Muscle of back (tissue), 13 donors: ENCODE data around the gene FCER1G. TPM values are rescaled to one million over a fixed set of nuclear protein-coding genes. Genes with fewer than 3 reads are reported as not detected.

ENCODE experiments used
- DNase-seq, 3 donors: peaks; one replicate each; pipeline versions ENCODE4 v3.0.0 to v3.0.0-alpha.2; 2013
- long read RNA-seq, 9 donors: transcript quantifications; one replicate each; lab custom pipeline, GENCODE V29; 2026
- polyA plus RNA-seq, 10 donors: library from polyadenylated mRNA; unstranded; fragments of 120-200 nt; gene quantifications; one replicate each; pipeline ENCODE4 v1.2.1, GENCODE V29; 2013; ENCODE audit not compliant: insufficient read length in 10 of 10

The FCER1G gene
- polyA plus RNA-seq, result 10 to 100 TPM; 14.9 to 26.2 (median 19.6) TPM
- long read RNA-seq, donor 1, transcript FCER1G-201 (5 exons, 591 nt), result major isoform, 9 of 10 reads
- long read RNA-seq, donor 1, partial matches to known transcripts, result 0 of 10 reads
- long read RNA-seq, donor 1, other reads (novel, unspliced or antisense), result 0 of 10 reads
- long read RNA-seq, donor 2, partial matches to known transcripts, result 0 of 2 reads
- long read RNA-seq, donor 2, other reads (novel, unspliced or antisense), result 0 of 2 reads
- long read RNA-seq, donor 3, result 0 reads
- long read RNA-seq, donor 4, transcript FCER1G-201 (5 exons, 591 nt), result major isoform, 8 of 8 reads
- long read RNA-seq, donor 4, partial matches to known transcripts, result 0 of 8 reads
- long read RNA-seq, donor 4, other reads (novel, unspliced or antisense), result 0 of 8 reads
- long read RNA-seq, donor 5, transcript FCER1G-201 (5 exons, 591 nt), result major isoform, 13 of 14 reads
- long read RNA-seq, donor 5, partial matches to known transcripts, result 0 of 14 reads
- long read RNA-seq, donor 5, other reads (novel, unspliced or antisense), result 0 of 14 reads
- long read RNA-seq, donor 6, transcript FCER1G-201 (5 exons, 591 nt), result major isoform, 8 of 8 reads
- long read RNA-seq, donor 6, partial matches to known transcripts, result 0 of 8 reads
- long read RNA-seq, donor 6, other reads (novel, unspliced or antisense), result 0 of 8 reads
- long read RNA-seq, donor 7, transcript FCER1G-201 (5 exons, 591 nt), result major isoform, 8 of 8 reads
- long read RNA-seq, donor 7, partial matches to known transcripts, result 0 of 8 reads
- long read RNA-seq, donor 7, other reads (novel, unspliced or antisense), result 0 of 8 reads
- long read RNA-seq, donor 8, partial matches to known transcripts, result 0 of 4 reads
- long read RNA-seq, donor 8, other reads (novel, unspliced or antisense), result 0 of 4 reads
- long read RNA-seq, donor 9, partial matches to known transcripts, result 0 of 1 reads
- long read RNA-seq, donor 9, other reads (novel, unspliced or antisense), result 0 of 1 reads

DNA sequence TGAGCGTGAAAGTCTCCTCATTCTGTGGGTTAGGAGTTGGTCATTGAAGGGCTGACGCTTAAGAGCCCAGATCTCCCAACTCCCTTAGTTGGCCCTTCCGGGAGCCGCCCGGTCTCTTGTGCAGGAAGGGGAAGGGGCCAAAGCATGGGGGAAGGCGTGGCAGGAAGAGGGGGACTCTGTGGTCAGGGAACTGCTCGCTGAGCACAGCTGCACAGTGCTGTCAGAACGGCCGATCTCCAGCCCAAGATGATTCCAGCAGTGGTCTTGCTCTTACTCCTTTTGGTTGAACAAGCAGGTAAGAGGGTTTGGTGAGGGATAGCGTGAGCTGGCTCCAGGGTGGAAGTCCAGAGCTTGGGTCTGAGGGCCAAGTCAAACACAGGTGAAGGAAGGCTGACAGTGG is at the start of gene FCER1G:
Gene FCER1G, plus strand, starts transcription at position 220 of the 400 bp plus-strand sequence. Its CDS starts 27 bp downstream, at position 247.
- DNase-seq, result no peak

DNA sequence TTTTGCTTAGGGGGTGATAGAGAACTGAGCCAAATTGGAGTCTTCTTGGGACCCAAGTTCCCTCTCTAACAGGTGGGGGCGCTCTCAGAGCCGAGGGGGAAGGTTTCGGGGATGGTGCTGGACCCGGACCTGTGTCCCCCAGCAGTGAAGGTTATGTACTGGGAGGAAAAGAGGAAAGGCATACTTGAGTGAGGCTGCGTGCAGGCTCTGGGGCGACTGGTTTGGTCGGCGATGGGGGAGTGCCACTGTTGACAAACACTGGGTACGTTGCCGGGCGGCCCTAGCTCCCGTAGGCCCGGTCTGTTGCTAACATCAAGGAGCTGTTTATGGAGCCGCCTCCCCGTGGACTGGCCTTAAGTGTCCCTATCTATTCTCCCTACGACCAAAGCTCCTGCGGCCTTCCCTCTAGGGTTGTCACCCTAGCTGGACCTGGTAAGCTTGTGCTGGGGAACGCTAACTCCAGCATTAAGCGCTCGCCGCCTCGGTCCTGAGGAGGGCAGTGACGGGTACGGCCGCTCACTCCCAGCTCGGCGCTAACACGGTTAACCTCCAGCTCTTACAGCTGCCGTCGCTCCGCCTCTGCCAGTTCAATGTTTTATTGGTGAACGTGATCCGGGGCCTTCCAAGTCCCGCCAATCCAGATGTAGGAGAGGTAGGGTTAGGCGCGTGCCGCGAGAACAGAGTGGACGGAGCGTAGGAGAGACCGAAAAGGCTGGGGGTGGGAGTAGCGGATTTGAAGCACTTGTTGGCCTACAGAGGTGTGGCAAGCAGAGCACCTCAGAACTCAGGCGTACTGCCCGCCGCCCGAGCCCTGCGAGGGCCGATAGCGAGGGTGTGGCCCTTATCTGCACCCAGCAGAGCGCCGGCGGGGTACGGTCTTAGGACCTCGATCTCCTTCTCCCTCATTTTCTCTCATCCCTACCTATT is 49.1 kb upstream of the FCER1G start, which contains the start of gene PPOX:
Gene PPOX, plus strand, starts transcription at position 685 of the 927 bp plus-strand sequence. CDS start 422 bp downstream, outside the sequence.
- DNase-seq, result peak; percentile 97 to 99 (median 98)

DNA sequence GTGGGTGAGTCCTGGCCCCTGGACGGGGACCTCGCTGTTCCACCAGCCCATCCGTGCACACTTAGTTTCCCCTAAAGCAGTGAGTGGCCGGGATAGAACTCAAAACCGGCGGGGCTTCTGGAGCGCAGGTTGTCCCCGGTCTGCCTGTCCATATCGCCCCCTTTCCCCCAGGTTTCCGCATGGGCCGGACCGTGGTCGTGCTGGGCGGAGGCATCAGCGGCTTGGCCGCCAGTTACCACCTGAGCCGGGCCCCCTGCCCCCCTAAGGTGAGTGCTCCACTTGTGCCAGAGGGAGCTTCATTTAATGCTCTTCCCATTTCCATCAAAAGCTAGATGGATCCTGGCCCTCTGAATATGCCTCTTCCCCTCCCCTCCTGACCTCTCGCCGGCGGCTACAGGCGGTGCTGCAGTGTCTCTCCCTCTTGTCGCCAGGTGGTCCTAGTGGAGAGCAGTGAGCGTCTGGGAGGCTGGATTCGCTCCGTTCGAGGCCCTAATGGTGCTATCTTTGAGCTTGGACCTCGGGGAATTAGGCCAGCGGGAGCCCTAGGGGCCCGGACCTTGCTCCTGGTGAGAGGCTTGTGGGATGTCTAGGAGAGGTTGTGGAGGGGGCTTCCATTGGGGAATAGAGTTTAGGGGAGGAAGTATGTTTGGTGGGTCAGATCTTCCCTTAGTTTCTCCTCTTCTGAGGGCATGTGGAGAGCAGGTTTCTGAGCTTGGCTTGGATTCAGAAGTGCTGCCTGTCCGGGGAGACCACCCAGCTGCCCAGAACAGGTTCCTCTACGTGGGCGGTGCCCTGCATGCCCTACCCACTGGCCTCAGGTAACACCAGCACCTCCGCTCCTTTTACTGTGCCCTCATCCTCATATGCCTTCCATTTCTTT is 48.2 kb upstream of the FCER1G start:
- DNase-seq, result peak in 1 of 3 donors; percentile 55

DNA sequence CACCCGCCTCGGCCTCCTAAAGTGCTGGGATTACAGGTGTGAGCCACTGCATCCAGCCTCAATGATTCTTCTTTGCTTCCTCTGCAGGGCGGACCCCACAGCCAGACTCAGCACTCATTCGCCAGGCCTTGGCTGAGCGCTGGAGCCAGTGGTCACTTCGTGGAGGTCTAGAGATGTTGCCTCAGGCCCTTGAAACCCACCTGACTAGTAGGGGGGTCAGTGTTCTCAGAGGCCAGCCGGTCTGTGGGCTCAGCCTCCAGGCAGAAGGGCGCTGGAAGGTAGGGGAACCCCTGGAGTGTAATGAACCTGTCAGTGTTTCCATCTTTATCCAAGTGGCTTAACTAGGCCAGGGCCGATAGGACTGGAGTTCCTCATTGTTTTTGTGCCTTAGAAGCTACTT is 46.2 kb upstream of the FCER1G start:
- DNase-seq, result no peak

DNA sequence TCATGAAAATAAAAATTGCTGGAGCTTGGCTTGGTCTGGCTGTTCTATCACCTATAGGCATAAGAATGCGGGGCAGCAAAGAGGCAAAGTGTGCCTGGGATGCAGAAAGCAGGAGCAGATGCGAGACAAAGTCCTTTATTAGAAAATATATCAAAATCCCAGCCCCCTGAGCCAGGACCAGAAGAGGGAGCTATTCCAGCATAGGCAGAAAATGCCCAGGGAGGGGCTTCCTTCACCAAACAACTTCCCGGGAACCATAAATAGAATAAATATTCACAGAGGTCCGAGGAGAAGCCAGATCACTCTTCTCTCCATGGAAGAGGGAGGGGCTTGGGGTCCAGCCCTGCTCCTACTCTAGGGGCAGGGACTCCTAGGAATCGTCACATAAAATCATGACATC is 43.9 kb upstream of the FCER1G start:
- no peak for DNase-seq

DNA sequence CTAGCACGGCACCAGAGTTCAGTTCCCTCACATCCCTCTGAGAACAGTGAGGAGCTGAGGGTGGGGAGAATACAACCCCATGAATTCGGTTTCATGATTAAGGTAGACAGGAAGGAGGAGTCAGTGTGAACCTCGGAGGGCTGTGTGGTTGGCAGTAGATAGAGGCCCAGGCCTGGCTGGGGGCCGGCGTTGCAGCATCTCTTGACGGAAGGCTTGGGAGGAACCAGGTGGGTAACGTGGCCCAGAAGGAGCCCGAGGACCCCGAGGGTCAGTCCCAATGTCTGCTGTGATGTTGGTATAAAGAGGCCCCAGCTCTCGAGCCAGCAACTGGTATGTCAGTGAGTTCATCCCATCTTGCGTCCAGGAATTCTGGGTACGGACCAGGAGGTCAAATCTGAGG is 43.4 kb upstream of the FCER1G start:
- DNase-seq, result no peak

DNA sequence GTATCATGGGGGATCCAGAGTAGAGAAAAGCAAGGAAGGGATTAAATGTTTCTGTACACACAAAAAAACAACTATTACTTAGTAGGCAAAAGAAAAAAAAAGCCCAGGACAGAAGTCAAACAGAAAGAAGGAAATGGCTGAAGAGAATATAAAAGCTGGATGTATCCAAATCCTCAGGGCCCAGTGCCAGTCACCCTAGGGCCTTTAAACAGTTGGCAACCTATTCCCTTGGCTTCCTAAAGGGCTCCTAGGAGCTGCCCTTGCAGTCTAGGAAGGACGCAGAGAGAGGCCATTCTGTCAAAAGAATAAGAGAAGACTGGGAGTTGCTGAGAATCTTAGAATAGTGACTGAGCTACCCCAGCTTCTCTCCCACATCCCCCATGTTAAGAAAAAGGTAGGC is 42.7 kb upstream of the FCER1G start:
- no peak for DNase-seq

DNA sequence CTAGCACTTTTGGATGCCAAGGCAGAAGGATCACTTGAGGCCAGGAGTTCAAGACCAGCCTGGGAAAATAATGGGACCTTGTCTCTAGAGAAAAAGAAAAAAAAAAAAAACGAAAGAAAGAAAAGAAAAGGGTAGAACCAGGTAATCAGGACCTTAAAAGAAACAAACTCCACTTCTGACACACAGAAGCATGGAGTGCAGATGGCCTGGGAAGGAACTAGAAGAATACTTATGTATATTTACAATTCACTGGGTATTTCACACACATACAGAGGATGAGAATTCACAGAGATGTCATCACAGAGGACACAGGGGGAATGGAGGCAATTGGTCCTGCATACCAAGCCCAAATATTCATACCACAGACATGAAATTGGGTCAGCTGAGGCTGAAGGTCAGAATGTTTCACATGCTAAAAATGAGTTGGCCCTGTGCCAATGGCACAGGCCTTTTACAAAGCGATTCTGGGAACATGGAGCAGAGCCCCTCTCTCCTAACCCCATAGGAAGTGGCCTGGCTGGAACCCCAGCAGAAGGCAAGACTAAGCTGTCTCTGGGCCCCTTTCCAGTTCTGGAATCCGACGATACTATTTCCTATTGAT is 42.2 kb upstream of the FCER1G start:
- DNase-seq, result peak in 2 of 3 donors; percentile 65 to 72

DNA sequence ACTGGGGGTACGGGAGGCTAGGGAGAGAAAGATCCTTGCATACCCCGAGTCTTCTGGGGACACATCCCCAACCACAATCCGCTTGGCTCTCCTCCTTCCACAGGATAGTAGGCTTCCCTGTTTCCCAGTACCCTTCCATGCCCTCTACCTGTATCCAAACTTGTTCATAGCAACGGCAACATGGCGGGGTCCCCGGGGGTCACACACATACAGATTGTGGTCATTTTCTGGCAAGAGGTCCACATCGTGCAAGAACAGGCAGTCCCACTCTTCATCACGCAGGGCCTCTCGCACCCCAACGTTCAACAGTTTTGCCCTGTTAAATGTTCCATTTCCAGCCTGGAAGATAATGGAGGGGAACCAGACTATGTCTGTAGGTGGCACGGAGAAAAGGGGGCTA is 41.4 kb upstream of the FCER1G start:
- no peak for DNase-seq

DNA sequence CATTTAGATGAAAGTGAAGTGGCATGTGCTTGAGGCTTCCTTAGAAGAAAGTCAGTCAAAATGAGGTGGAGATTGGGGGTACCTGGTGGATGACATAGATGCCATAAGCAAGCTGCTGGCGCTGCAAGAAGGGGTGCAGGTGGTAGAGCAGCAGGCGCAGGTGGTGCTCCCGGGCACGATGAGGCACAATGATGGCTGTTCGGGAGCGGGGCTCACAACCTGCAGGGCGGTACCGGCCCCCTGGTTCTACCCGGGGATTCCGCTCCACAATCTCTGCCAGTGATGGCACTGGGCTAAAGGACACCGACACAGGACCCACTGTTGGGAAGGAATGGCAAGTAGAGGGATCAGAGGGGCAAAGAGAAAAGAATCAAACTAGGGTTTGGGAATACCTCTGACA is 40.2 kb upstream of the FCER1G start:
- DNase-seq, result no peak

DNA sequence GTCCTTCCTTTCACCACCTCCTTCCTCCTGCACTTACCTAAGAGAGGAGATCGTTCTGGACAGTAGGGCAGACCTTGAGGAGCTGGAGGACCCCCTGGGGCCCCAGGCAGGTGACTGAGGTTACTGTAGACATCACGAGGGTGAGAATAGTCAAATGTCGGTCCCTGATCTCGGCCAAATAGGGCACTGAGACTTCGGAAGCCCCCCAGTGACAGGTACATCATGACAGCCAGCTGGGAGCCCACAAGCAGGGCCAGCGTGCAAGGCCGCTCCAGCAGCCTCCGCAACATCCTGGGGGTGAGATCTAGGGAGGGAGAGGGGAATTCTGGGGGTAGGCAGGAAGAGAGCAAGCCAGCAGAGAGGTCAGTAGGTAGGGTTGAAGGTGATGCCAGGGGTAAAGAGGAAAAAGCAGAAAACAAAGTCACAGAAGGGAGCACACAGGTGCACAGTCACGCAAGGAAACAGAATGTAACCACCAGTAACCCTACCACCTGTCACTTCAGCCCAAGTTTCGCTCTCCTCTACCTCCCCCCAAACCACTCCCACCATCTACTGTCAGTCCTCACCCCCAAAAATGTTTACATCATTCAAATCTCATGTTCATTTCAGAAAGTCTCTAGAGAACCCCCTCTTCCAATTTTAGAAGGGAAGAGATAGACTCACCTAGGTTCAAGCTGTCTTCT is 39.2 kb upstream of the FCER1G start:
- DNase-seq, result no peak

DNA sequence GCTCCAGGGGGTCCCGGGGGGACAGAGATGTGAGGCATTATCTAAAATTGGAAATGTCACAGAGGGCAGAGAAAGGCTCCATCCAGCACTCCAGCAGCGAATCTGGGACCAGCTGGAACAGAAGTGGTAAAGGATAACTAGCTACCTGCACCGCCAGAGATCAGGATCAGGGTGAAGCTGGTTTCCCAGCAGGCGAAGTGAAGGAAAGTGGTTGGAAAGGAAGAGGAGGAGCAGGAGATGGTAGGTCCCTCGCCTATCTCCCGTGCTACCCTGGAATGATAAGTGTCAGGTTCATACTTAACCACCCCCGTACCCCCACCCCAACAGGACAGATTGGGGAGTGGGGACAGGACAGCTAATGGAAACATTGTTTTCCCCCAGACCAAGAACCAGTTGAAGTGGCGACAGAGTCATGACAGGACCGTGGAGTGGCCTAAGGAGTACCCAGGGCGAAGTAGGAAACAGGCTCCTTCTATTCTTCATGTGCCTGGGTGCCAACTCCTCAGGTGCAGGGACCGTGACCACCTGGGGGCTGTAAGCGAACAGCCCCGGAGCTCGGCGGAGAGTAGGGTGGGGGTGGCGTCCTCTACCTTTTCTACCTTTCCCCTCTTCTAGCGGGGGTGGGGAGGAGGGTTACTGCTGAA is 38.5 kb upstream of the FCER1G start:
- no peak for DNase-seq

DNA sequence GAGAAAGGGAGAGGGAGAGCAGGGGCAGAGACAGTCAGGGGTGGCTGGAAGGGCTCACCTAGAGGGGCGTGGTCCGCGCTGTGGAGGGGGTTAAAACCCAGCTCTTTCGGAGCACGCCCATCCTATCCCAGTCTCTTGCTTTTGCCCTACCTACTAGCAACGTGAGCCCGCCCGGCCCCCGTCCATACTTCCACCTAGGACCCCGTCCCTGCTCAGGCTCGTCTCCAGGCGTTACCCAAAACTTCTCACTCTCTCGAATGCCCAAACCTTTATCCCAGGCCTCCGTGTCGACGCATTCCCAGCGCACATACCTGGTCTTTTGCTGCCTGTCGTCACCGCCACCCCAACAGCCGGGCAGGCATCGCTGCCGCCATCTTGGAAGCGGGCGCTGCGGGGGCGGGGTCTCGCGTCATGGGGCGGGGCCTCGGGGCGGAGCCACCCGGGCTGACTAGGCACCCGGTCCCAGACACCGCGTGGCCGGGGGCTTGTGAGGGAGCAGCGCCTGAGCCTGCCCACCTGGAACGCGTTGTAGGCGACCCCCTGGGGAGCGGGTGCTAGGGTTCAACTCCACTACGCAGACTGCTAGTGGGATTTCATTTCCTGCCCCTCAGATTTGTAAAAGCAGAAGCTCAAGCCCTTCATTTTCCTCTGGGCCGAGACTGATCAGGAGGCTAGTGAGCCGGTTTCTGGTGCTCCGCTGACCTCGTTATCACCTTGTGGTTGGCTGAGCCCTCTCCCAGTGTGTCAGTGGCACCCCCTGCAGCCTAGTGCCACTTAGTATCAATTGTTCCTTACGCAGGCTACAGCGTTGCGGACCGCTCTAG is 37.8 kb upstream of the FCER1G start, which contains the start of gene B4GALT3:
Gene B4GALT3, minus strand, starts transcription at position 396 of the 824 bp plus-strand sequence. CDS start 1,447 bp downstream, outside the sequence.
- peak; percentile 78 to 95 (median 90) for DNase-seq

DNA sequence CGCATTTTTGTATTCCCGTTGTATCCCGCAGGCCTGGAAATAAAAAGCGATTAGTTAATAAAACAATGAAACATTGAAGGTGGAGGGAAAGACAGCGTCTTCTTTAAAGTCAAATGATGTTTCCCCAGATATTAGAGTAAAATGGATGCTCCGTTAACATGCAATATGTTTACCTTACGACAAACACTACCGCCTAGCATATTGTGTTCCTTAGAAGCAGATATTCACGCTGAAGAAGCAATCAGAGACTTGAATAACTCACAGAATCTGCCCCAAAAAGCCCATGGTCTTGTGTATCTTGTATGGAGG is 37.2 kb upstream of the FCER1G start:
- DNase-seq, result no peak

DNA sequence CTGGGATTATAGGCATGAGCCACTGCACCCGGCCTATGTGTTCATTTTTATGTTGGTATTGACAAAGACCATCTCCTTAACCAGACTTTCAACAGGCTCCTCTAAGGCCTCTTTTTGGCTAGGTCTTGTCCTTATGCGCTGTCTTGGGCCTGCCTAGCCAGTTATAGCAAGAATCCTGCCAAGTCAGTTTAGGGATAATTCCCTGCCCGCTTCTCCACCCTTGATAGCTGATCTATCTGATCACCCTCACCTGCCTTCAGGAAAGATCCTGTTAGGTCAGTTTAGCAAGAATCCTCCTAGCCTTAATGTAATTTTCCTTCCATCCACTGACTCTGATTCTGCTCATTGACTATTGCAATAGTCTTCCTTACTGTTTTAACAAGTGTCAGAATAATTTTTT is 35.4 kb upstream of the FCER1G start:
- no peak for DNase-seq

DNA sequence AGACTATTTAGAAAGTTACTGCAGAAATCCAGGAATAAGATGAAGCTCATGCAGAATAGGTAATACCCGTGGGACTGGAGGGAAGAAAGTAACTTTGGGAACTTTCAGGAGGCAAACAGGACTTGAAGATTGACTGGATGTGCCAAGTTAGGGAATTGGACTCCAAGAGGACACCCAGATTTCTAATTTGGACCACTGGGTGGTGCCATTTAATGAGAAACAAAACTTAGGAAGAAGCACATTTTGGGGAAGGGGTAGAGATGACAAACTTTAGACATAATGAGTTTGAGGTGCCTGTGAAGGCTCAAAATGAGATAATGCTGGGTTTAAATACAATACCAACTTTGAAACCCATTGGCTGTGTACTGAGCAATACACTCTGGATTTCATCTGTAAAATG is 34.5 kb upstream of the FCER1G start:
- peak in 1 of 3 donors; percentile 30 for DNase-seq

DNA sequence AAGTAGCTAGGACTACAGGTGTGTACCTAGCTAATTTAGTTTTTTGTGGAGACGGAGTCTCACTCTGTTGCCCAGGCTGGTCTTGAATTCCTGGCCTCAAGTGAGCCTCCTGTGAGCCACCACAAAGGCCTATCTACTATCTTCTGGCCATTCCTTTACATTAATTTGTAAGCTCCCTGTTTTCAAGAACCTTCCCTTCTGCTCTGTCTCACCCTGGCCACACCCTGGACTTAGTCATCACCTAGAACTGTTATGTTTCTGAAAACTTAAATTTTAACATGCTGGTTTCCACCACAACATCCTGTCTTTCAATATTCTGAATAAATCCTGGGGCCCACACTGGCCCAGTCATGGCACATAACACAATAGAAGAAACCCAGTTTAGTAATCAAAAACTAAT is 32.9 kb upstream of the FCER1G start:
- DNase-seq, result no peak

DNA sequence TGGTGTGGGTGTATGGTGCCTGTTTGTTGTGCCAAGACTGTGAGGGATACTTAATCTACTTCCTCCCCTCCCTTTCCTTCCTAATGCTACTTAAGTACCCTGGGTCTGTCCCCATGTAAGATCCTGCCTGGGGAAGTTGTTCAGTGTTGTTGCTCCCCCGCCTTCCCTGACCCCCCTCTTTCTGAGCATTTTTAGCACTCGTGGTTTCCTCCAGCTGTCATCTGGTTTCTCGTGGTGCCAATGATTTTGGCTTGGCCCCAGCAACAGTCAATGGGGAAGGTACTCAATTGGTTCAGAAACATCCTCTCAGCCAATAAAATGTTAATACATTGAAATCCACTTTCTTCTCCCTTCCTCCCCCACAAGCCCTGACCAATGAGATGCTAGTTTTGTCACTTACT is 29.8 kb upstream of the FCER1G start:
- peak; percentile 64 to 89 (median 78) for DNase-seq
